SH-SY5Y (cell line): ENCODE data around the gene RCAN2.

Source experiments
- GATA2 ChIP-seq: IDR thresholded peaks from 2 replicates; pipeline ENCODE4 v1.6.1; 2011; ENCODE audit warnings: mild to moderate bottlenecking, low read depth, low read length
- GATA3 ChIP-seq: IDR thresholded peaks from 2 replicates; pipeline ENCODE4 v1.6.1; 2011; ENCODE audit warnings: low read depth, mild to moderate bottlenecking, low read length, moderate library complexity

DNA sequence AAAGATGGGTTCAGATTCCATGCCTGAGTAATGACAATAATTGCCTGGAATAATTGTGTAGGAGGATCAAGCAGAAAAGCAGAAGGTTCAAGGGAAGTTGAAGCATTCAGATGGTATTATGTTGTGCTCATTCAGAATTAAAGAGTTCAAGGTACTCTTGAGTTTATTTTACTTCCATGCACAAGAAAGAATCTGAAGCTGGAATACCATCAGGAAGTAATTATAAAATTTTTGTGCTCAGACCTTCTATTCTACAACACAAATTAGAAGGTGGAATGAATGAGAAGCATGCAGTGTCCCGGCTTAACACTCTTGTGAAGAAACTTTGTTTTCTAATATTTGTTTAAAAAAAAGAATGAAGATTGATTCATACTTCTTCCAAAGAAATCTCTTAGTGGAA, 181.1 kb downstream of the RCAN2 start:
- no peak for TF ChIP-seq GATA3
- no peak for TF ChIP-seq GATA2
